Pons (tissue), 1 donor: ENCODE data around the gene BAIAP3.

Experiments
- DNase-seq: peaks from one replicate; pipeline ENCODE4 v3.0.0-alpha.2; 2016; ENCODE audit warnings: low spot score

The BAIAP3 gene

DNA sequence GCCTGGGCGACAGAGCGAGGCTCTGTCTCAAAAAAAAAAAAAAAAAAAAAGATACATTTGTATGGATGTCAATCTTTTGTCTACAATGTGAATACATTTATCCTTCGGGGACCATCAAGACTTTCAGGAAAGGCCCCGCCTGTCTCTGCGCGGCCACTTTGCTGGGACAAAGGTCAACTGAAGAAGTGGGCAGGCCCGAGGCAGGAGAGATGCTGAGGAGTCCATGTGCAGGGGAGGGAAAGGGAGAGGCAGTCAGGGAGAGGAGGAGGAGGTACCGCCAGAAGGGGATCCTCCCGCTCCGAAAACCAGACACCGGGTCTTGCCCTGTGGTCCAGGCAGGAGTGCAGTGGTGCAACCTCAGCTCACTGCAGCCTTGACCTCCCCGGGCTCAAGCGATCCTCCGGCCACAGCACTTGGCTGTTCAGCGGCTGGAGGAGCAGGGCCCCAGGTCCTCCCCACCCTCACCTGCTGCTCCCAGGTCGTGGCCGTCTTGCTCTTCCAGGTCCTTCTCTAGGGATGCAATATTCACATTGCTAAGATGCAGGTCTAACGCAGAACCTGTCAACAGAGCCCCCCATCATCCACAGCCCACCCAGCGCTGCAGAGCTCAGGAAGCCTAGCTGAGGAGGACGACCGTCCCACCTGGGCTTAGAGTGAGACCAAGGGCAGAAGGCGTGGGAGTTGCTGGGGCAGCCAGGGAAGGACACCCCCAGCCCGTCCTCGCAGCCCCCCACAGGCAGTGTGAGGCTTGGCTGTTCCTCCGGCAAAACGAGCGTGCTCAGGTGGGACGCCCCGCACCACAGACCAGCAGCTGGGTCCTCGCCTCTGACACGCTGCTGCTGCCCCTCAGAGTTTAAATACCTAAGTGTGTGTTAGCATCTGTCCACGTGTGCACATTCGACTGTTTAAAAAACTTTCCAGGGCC, 37.9 kb downstream of the BAIAP3 start:
- DNase-seq: no peak

DNA sequence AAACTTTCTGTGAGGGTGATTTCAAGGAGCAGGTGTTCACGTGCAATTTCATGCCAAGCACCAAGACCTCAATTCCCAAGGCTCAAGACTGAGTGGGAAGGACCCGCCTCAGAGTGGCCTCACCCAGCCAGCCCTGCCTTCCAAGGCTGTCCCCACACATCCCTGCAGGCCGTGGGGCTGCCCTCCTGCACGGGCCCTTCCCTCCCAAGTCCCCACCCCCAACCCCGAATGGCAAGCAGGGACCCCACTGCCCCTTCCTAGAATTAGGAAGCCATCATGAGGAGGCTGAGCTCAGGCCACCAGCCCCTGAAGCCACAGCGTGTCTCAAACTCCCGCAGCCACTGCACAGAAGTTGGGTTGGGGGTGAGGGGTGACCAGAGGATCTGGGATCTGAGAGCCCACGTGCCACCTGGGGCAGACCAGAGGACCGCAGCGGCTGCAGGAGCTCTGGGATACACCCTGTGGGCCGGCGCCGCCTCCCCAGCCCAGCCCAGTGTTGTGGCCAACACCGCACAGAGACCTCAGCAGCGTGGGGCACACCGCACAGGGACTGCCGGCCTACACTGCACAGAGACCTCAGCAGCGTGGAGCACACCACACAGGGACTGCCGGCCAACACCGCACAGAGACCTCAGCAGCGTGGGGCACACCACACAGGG, 39.0 kb downstream of the BAIAP3 start:
- DNase-seq: no peak

DNA sequence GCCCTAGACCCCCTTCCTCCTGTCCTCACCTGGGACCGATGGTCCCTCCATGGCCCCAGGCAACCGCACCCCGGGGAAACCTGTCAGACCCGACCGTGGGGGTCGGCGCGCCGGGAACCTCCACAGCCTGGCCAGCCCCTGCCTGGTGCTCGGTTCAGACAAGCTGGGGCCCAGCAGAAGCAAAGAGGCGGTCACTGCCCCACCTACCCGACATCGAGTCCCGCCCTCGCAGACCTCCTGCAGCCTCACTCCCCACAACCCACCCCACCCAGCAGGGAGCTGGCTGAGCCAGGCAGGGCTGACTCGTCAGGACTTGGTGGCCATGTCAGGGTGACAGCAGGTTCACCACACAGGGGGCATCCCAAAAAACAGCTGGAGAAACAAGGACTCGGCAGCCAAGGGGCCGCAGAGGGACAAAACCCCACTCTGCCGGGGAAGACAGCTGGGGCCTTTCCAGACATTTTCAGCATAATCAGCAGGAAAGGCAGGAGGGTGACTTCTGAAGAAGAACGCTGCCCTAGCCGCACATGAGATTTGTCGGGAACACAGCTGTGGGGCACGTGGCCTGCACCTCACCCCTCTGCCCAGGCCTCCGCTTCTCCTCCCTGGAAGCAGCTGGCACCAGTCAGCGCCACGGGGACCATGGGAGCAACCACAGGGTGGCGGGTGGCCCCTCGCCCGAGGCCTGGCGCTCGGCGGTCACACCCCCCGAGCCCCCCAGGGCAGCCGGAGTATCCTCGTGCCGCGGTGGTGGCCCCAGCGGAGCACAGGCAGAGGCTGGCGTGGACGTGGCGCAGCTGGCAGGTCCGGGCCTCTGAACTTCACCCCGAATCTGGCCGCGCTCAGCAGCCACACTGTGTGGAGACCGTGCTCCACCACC, 41.2 kb downstream of the BAIAP3 start:
- DNase-seq: no peak

DNA sequence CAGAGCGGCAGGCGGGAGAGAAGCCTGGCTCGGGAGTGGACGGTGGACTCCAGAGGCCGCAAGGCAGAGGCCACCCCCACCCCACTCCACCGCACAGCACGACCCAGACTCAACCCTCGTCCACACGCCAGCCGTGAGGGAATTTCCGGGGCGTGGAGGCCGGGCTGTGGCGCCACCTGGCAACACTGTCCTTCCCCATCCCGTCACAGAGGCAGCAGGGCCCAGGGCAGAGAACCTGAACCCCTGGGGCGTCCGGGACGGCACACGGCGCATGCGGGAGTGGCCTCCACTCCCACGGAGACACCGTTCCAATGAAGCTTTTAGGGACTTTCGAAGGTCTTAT, 41.8 kb downstream of the BAIAP3 start:
- no peak for DNase-seq

DNA sequence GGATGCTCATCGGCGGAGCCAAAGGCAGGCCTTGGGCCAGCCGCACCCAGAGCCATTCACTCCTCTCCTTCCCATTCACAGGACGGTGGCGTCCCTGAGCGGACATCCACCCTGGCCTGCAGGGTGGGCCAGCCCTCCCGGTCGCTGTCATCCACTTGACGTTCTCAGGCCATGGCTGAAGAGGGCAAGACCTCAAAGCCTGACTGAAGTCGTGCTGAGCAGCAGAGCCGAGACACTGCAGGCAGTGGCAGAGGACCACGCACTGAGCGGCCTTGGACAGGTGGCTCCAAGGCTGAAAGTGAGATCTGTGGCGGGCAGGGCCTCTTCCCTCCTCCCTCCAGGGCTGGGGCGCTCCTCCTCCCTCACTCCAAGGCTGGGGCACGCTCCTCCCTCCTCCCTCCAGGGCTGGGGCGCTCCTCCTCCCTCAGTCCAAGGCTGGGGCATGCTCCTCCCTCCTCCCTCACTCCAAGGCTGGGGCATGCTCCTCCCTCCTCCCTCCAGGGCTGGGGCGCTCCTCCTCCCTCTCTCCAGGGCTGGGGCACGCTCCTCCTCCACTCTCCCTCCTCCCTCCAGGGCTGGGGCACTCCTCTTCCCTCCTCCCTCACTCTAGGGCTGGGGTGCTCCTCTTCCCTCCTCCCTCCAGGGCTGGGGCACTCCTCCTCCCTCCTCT, 42.4 kb downstream of the BAIAP3 start:
- DNase-seq: no peak

DNA sequence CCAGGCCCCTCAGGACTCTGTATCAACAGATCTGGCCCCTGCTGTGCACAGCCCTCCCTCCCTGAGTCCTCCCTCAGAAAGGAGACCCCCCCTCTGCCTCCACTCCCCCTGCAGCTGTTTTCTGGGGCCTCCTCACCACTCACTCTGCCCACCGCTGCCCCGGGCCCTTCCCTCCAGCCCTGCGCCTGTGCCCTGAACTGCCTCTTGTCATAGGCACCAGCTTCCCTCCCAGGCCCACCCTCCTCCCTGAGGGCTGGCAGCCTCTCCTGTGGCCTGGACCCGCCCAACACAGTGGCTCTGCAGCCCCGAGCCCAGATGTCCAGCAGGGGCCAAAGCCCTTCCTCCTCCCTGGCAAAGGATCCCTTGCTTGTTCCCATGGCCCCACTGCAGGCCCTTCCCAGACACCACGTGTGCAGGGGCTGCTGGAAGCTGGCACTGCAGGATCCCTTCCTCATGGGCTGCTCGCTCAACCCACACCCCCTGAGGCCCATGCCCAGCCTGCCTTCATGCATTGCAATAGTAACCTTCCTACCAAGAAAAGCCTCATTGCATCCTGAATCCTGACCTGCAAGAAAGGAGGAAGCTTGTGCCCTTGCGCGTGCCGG, 44.1 kb downstream of the BAIAP3 start:
- DNase-seq: peak; percentile 37

DNA sequence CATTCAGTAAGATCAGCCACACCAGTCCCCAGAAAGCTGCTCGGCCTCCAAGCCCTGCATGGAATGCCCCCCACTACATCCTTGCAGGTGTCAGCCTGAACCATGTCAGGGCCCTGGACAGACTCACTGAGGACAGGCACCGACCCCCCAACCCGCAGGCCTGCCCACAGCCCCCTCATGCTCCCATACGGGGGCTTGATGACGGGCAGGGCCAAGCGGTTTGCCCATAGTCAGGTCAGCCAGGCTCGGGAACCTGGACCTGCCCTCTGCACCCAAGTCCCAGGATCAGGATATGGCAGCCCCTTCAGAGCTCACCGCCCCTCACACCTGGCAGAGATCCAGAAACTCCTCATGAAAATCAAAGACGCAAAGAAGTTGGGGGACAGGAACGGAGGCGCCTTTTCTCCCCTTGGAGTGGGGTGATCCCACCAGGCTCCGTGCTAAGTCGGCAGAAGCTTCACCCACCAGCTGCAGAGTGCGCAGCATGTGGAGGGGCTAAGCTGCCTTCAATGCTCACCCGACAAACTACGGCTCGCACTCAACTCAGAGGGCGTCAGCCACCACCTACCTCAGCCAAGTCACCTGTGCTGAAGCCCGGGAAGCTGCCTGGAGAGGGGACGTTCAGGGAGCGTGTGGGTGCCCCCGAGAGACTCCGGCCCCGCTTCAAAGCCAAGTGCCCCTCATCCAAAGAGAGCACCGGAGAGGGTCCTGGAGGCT, 44.8 kb downstream of the BAIAP3 start:
- no peak for DNase-seq

DNA sequence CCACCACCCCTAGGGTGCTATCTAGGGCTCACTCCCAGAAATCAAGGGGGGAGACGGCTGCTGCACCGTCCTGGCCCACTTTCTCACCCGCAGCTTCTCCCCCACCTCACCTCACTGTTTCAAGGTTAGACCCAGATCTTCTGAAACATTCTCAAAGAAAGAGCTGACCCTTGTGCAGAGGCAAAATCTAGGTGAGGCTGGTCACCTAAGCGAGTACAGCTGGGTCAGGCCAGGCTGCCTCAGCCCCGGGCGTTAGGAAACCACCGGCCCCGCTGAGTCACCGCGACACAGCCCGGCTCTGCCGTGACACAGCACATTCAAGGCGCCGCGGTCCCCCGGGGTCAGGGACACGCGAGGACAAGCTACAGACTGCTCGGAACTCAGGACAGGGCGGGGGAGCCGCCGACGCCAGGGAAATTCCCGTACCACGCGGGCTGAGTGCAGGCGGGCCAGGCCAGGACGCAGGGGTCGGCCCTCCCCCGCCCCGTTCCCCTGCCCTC, 45.4 kb downstream of the BAIAP3 start:
- DNase-seq: no peak

DNA sequence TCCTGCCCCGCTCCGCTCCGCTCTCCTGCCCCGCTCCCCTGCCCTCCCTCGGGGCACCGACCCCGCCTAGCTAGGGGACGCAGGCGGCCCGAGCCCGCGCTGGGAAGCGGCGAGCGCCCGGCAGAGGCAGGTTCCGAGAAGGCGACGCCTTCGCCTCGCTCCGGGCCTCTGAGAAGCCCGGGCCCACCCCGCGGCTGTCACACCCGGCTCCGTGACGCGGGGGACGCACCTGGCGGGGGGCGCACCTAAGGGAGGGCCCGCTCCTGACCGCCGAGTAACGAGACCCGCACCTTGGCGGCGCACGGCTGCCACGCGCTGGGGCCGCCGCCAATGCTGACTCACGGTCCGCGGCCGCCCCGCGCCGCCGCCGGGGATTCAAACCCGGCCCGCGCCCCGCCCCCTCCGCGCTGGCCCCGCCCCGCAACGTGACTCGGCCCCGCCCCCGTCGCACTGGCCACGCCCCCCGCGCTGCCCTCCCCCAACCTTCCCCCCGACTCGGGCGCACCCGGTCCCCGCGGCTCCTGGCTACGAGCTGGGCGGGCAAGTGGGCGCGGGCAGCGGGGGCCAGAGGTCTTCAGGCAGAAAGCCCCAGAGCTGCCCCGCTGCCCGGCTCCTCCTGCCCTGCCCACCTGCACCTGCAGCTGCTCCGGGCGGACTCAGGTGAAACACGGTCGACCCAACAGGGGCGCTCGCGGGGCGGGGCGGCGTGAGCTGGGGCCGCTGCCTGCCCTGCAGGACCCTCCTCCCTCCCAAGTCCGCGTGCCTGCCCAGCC, 46.0 kb downstream of the BAIAP3 start:
- DNase-seq: no peak

DNA sequence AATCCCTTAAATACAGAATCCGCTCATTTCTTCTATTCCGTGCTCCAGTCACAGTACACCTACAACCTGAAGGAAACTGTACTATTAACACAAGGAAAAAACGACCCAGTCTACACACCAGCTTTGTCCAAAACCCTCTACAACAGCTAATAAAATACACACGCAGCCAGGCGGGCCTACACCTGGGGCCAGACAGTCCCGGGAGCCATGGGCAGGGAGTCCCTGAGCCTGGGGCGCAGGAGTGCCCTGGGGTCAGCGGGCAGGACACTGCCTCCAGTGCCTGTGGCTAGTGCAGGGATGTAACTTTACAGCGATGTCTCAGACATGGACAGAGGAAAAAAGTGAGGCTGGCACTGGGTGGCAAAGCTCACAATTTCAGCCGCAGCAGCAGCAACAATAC, 46.8 kb downstream of the BAIAP3 start:
- no peak for DNase-seq

DNA sequence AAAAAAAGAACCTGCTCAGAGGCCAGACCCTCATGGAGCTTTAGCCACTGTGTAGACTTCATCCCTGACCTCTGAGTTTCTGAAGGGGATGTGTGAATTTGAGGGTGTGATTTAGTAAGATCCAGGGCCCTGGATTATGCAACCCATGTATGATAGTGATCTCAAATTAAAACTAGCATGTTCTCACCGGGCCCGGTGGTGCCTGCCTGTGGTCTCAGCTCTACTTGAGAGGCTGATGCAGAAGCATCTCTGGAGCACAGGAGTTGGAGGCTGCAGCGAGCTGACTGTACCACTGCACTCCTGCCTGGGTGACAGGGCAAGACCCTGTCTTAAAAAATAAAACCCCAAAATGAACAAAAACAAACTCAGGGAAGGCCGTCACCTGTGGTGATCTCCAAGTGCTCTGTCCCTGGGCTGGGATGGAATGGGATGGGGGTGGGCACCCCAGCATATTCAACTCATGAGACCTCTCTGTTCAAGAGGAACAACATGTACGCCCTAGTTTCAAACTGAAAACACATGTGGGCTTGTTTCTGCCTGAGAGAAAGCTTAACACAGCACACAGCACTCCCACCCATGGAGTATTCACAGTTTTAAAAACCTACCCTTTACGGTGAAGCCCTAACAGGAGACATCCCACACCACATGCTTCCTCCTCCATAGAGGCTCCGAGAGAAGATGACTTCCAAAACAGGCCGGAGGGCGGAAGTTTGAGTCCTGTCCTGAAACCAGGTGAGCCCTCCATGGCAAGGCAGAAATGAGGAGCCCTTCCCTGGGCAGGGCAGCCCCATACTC, 48.4 kb downstream of the BAIAP3 start:
- no peak for DNase-seq

DNA sequence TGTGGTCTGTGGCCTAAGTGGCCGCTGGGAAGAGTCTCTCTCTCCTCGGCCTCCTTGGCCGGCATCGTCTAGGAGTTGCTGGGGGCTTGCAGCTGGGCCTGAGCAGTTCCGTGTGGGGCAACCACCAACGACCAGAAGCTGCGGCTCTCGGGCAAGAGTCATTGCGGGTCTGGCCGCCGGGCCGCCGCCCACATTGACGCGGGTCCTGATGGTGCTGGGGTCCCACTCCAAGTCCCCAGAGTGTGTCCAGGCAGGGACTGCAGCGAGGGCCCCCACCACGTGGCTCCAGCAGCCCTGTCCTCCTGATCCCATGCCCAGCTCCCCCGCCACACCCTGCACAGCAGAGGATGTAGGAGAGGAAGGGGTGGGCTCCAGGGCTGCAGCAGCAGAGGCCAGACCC, 50.1 kb downstream of the BAIAP3 start:
- DNase-seq: no peak

DNA sequence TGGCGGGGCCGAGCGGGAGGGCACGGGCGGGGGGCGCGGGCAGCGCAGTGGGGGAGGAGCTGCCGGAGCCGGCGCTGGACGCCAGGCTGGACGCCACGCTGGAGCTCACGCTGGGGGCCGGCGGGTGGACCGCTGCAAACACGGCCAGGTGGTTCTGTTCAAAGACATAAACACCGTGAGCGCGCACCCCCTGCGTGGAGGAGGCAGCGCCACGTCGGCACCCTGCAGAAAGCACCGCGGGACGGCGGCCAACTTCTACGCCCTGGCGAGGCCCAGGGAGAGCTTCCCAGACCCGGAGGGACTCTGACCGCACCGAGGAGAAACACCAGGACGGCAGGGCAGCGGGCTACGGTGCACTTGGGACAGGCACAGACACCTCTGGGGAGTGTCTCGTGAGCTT, 51.8 kb downstream of the BAIAP3 start:
- DNase-seq: no peak

DNA sequence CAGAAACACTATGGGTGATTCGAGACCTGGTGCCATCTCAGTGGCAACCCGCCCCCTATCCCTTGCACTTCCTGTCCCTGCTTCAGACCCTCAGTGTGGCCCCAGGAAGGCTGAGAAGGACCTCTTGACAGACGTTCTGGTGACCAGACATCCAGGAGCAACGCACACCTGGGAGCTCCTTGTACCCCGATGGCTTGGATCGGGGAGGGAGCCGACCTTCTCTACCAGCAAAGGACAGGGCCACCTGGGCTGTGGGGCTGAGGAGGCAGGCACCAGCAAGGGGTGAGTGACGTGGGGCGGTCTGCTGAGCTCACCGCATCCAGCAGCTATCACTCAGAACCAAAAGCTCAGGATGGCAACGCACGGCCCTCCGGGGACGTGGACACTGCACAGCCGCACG, 53.9 kb downstream of the BAIAP3 start:
- no peak for DNase-seq

DNA sequence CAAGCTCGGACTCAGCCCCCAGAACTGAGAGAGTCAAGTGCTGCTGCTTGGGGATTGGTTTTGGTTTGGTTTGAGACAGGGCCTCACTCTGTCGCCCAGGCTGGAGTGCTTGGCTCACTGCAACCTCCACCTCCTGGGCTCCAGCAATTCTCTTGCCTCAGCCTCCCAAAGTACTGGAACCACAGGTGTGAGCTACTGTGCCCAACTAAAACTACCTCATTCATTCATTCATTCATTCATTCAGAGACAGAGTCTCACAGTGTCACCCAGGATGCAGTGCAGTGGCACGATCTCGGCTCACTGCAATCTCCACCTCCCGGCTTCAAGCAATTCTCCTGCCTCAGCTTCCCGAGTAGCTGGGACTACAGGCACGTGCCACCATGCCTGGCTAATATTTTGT, 56.3 kb downstream of the BAIAP3 start:
- no peak for DNase-seq

DNA sequence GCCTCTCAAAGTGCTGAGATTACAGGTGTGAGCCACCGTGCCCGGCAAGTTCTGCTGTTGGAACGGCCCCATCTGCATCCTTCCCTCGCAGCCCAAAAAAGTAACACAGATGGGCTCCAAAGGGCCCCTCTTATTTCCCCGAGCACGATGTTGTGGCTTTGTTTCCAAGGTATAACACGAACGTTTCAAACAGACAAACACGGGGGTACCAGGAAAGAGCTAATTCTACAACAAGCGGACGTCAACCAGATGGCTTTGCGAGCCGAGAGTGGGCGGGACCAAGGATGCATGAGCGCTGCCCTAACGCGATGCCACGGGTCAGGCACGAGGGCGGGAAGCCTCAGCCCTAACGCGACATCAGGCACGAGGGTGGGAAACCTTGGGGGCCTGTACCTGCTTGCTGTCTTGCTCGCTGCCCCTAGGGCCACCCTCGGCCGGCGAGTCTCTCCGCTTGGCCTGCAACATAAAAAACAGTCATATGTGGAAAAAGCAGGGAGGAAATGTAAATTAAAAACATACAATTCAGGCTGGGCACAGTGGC, 56.9 kb downstream of the BAIAP3 start:
- DNase-seq: no peak

DNA sequence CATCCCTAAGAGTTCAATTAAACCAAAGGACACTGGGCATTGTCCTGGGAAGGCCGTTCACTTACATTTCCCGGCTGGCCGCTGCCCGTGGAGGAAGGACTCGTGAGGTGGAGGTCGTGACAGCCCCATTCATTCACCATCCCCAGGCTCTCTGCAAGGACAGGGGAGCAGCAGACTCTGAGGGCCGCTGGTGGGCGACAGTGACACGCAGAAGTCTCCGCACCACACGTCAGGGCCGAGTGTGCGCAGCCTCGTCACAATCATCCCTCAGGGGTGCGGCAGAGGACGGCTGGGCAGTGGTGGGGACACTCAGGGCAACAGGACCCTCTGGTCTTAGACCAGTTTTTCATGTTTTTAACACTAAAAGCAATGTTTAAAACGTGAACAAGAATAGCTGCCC, 59.4 kb downstream of the BAIAP3 start:
- no peak for DNase-seq

DNA sequence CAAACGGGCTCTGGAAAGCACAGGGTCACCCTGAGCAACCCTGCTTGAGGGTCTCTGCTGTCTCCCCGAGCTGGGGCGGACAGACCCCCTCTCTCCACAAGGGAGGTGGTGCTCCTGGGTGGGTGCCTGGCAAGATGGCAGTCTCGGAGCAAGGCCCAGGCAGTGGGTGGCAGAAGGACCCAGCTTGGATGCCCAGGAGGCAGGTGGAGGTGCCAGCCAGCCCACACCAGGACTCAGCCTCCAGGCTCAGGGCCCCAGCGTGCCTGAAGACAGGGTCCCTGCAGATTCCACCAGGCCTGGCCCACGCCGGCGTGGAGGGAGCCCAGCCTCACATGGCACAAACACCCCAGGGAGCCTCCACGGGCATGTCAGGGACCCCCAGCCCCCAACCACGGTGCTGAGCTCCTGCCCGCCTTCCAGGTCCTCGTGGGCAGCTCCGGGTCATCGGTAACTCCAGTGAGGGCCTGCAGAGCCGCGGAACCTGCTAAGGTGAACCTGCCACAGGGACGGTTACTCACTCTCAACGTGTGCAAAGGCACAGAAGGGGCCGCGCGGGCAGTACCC, 60.2 kb downstream of the BAIAP3 start:
- no peak for DNase-seq
